ENCODE data around the gene MCF2L.

DNA sequence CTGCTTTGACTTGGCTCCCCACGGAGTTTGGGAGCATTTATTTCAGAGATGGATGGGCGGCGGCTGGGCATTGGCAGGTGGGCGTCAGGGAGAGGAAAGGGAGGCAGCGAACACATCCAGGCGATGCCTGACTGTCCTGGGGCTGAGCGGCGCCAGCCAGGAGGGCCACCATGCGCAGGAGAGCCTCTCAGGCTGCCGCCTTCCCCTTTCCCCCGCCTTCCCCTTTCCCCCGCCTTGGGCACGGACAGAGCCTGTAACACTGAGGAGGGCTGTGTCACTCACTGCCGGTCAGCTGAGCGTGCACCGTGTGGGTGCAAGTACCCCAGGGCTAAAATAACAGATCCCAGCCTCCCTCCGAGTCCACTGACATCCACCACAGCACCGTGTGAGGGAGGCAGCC lies 11.4 kb downstream of the MCF2L start:
- TF ChIP-seq, protein P1, sequence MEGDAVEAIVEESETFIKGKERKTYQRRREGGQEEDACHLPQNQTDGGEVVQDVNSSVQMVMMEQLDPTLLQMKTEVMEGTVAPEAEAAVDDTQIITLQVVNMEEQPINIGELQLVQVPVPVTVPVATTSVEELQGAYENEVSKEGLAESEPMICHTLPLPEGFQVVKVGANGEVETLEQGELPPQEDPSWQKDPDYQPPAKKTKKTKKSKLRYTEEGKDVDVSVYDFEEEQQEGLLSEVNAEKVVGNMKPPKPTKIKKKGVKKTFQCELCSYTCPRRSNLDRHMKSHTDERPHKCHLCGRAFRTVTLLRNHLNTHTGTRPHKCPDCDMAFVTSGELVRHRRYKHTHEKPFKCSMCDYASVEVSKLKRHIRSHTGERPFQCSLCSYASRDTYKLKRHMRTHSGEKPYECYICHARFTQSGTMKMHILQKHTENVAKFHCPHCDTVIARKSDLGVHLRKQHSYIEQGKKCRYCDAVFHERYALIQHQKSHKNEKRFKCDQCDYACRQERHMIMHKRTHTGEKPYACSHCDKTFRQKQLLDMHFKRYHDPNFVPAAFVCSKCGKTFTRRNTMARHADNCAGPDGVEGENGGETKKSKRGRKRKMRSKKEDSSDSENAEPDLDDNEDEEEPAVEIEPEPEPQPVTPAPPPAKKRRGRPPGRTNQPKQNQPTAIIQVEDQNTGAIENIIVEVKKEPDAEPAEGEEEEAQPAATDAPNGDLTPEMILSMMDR (IDR thresholded peaks at IDR 0.05), result no peak
- TF ChIP-seq POLR2A (IDR thresholded peaks at IDR 0.05), result no peak

Measured in body of pancreas (tissue), 4 donors.